Fibroblast of lung (primary cell): ENCODE data around the gene GPRIN2. TPM values are rescaled to one million over a fixed set of nuclear protein-coding genes. Genes with fewer than 3 reads are reported as not detected.

ENCODE experiments used
- DNase-seq, 2 donors: peaks; one replicate each; pipeline versions ENCODE4 v3.0.0 to v3.0.0-alpha.2; 2010; ENCODE audit warnings: low read depth in 2 of 2
- H2AFZ ChIP-seq: 2 replicates; pipeline ENCODE4 v1.5.1; 2012; ENCODE audit warnings: low read length, control low read depth, inconsistent platforms
- H3K27ac ChIP-seq: 2 replicates; pipeline ENCODE4 v1.5.1; 2011; ENCODE audit warnings: low read length, control low read depth; ENCODE audit not compliant: insufficient read depth
- H3K27me3 ChIP-seq: 2 replicates; pipeline ENCODE4 v1.5.1; 2011; ENCODE audit warnings: mild to moderate bottlenecking, low read length; ENCODE audit not compliant: control insufficient read depth, insufficient read depth
- H3K36me3 ChIP-seq: 2 replicates; pipeline ENCODE4 v1.5.1; 2011; ENCODE audit warnings: low read length; ENCODE audit not compliant: control insufficient read depth, insufficient read depth
- H3K4me1 ChIP-seq: 2 replicates; pipeline ENCODE4 v1.5.1; 2011; ENCODE audit warnings: low read length; ENCODE audit not compliant: control insufficient read depth, insufficient read depth; ENCODE audit errors: extremely low read depth
- H3K4me2 ChIP-seq: 2 replicates; pipeline ENCODE4 v1.5.1; 2011; ENCODE audit warnings: low read length, control low read depth; ENCODE audit not compliant: insufficient read depth; ENCODE audit errors: extremely low read depth
- H3K4me3 ChIP-seq, 4 experiments: fragments of 200-600 bp in 1 of 4; sonication (generic) in 1 of 4; replicated peaks in 1 of 4; 2 replicates each; pipeline ENCODE4 v1.5.1; 2011 to 2016; ENCODE audit warnings: low read length in 4 of 4, low read depth in 3 of 4, mild to moderate bottlenecking in 3 of 4, control low read depth in 2 of 4, inconsistent platforms in 1 of 4, mixed read lengths in 1 of 4; ENCODE audit not compliant: insufficient read depth in 1 of 4; ENCODE audit errors: control extremely low read depth in 1 of 4
- H3K79me2 ChIP-seq: 2 replicates; pipeline ENCODE4 v1.5.1; 2012; ENCODE audit warnings: mild to moderate bottlenecking, low read length, inconsistent platforms; ENCODE audit not compliant: control insufficient read depth, insufficient read depth
- H3K9ac ChIP-seq: 2 replicates; pipeline ENCODE4 v1.5.1; 2011; ENCODE audit warnings: mild to moderate bottlenecking, low read length, control low read depth; ENCODE audit not compliant: insufficient read depth
- H3K9me3 ChIP-seq: 2 replicates; pipeline ENCODE4 v1.5.1; 2012; ENCODE audit warnings: low read depth, low read length; ENCODE audit not compliant: control insufficient read depth, insufficient read depth
- H4K20me1 ChIP-seq: 2 replicates; pipeline ENCODE4 v1.5.1; 2011; ENCODE audit warnings: low read length; ENCODE audit not compliant: control insufficient read depth, insufficient read depth; ENCODE audit errors: extremely low read depth
- EZH2 ChIP-seq: IDR thresholded peaks from 2 replicates; pipeline ENCODE4 v1.5.1; 2012; ENCODE audit warnings: low read length, control low read depth, mild to moderate bottlenecking; ENCODE audit errors: missing control alignments
- polyA plus RNA-seq, 2 donors: library from polyadenylated mRNA; depleted of rRNA in 1 of 2; stranded (reverse) in 1 of 2; unstranded in 1 of 2; fragments of >200 nt; gene quantifications; 2 replicates each; pipeline ENCODE4 v1.2.1, GENCODE V29; 2011 to 2012; ENCODE audit warnings: missing spikeins in 1 of 2
- total RNA-seq: library from RNA; depleted of rRNA; stranded (reverse); fragments of >200 nt; gene quantifications from 2 replicates; pipeline ENCODE4 v1.2.1, GENCODE V29; 2014
- TF ChIP-seq, protein P1 (sequence below), 2 donors: IDR thresholded peaks in 1 of 2; conservative IDR thresholded peaks in 1 of 2; 1 replicate in 1 of 2; 2 replicates in 1 of 2; pipeline ENCODE4 v1.5.1; 2011 to 2012; ENCODE audit warnings: low read length in 2 of 2, control low read depth in 1 of 2, inconsistent platforms in 1 of 2, low read depth in 1 of 2, mild to moderate bottlenecking in 1 of 2

The GPRIN2 gene
- total and polyA plus RNA-seq, 2 donors (not counting 1 experiment from before 2014, with no cell fraction given): not detected

DNA sequence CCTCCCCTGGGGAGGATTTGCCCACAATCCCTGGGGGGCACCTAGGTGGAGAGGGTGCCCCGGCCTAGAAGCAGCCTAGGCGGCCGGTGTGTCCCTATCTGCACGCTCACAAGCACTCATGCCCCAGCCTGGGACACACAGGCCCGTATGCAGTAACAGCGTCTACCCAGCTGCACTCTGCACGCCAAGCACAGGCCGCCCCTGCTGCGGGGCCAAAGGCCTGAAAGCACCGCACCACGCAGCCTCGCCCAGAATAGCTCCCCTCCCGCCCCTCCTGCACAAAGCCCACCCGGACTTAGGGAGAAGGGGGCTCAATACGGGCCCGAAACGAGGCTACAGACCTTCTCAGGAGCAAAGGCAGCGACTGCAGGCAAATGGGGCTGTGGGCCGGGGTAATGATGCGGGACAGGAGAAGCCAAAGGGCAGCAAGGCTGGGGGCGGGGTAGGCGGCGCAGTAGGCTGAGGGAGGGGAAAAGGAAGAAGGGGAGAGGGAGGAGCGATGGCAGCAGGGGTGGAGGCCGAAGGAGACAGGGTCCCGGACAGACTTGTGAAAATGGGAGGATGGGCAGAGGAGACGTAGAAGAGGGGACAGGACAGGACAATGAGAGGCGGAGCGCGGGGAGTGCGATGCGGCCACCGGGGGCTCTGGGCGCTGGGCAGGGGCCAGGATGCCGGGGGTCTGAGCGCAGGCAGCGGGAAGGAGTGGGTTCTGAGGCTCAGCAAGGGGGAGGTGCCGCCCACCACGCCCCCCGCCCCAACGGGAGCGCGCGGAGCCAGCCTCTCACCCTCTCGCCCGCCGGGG is 544 bp downstream of the GPRIN2 start:
- Histone ChIP-seq H3K4me3 (no peak overlapping the region), H3K27me3 (peaks cover 65% of the 10 kb centered on the region), H3K36me3 (no peaks in the 10 kb centered on the region), H3K9me3 (no peaks in the 10 kb centered on the region), H3K79me2 (no peaks in the 10 kb centered on the region), H4K20me1 (no peaks in the 10 kb centered on the region), H3K4me2 (no peak overlapping the region), H3K4me1 (no peaks in the 10 kb centered on the region), H3K27ac (no peak overlapping the region), H3K9ac (no peak overlapping the region), H2AFZ (no peak overlapping the region)
- peak; percentile 99 for TF ChIP-seq EZH2
- TF ChIP-seq, protein P1, sequence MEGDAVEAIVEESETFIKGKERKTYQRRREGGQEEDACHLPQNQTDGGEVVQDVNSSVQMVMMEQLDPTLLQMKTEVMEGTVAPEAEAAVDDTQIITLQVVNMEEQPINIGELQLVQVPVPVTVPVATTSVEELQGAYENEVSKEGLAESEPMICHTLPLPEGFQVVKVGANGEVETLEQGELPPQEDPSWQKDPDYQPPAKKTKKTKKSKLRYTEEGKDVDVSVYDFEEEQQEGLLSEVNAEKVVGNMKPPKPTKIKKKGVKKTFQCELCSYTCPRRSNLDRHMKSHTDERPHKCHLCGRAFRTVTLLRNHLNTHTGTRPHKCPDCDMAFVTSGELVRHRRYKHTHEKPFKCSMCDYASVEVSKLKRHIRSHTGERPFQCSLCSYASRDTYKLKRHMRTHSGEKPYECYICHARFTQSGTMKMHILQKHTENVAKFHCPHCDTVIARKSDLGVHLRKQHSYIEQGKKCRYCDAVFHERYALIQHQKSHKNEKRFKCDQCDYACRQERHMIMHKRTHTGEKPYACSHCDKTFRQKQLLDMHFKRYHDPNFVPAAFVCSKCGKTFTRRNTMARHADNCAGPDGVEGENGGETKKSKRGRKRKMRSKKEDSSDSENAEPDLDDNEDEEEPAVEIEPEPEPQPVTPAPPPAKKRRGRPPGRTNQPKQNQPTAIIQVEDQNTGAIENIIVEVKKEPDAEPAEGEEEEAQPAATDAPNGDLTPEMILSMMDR (conservative IDR thresholded peaks at IDR 0.05 in 1 of 2, IDR thresholded peaks at IDR 0.05 in 1 of 2; ENCODE audit: low read depth in 1 of 2, low read length in 2 of 2): no peak
- no peak for DNase-seq

DNA sequence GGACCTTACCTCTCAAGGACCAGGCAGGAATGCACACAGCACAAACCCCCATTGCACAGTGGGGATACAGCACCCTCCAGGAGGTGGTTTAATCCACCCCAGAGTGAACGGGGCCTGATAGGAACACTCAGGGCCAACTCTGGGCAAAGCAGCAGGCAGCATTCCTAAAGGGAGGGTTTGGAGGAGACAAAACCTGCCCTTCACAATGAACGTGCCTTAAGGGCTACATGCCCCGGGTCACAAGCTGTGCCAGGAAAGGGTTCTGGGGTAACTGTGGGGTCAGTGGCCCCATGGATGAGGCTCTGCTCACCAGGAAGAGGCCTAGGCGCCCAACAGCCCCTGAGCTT is 1.1 kb downstream of the GPRIN2 start:
- H3K4me2 ChIP-seq: no peak overlapping the region
- peaks cover 59% of the 10 kb centered on the region for H3K27me3 ChIP-seq
- H3K27ac ChIP-seq: no peak overlapping the region
- H3K4me1 ChIP-seq: no peaks in the 10 kb centered on the region
- no peak for TF ChIP-seq EZH2
- TF ChIP-seq, protein P1 (conservative IDR thresholded peaks at IDR 0.05 in 1 of 2, IDR thresholded peaks at IDR 0.05 in 1 of 2; ENCODE audit: low read depth in 1 of 2, low read length in 2 of 2): no peak
- H3K9ac ChIP-seq: no peak overlapping the region
- H3K36me3 ChIP-seq: no peaks in the 10 kb centered on the region
- H3K4me3 ChIP-seq: no peak overlapping the region
- no peaks in the 10 kb centered on the region for H3K79me2 ChIP-seq
- DNase-seq: no peak
- no peak overlapping the region for H2AFZ ChIP-seq
- no peaks in the 10 kb centered on the region for H4K20me1 ChIP-seq
- no peaks in the 10 kb centered on the region for H3K9me3 ChIP-seq

DNA sequence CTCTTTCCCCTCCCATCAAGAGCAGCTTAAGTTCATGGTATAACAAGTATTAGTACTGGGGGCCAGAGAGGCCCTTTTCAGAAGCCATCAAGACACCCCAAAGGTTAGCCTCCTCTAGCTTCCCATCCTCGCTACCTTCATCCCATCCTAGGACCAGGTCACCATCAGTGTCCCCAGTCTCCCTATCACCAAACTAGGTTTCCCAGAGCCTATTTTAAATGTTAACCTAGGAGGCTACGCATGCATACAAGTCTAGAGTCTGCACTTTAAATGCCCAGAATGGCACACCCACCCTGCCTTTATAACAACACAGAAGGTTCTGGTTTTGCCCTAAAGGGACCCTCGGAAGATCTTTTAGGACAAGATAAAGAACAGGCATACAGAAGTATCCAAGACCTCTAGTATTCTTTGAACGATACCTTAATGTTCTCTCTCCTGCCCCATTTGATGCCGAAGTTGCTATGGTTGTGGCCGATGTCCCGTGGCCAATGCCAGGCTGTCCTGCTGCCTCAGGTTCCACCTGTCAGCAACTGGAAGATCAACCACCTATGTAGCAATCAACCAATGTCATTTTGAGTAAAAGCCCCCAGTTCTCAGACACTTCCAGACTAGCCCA is 2.2 kb downstream of the GPRIN2 start:
- Histone ChIP-seq H4K20me1 (no peaks in the 10 kb centered on the region), H3K79me2 (no peaks in the 10 kb centered on the region), H3K4me3 (no peak overlapping the region), H3K4me2 (no peak overlapping the region), H3K36me3 (no peaks in the 10 kb centered on the region), H2AFZ (no peak overlapping the region), H3K27me3 (peaks cover 54% of the 10 kb centered on the region), H3K27ac (no peak overlapping the region), H3K4me1 (no peaks in the 10 kb centered on the region), H3K9ac (no peak overlapping the region), H3K9me3 (no peaks in the 10 kb centered on the region)
- TF ChIP-seq, protein P1 (conservative IDR thresholded peaks at IDR 0.05 in 1 of 2, IDR thresholded peaks at IDR 0.05 in 1 of 2; ENCODE audit: low read depth in 1 of 2, low read length in 2 of 2): no peak
- no peak for TF ChIP-seq EZH2
- no peak for DNase-seq
